Spleen (tissue), 11 donors: Measurements from ENCODE around the gene BTBD18. TPM values are rescaled to one million over a fixed set of nuclear protein-coding genes. Genes with fewer than 3 reads are reported as not detected.
A peak's percentile ranks its signal among the peaks of the same experiment; 100 is the strongest.

Experiments used
- DNase-seq: peaks from one replicate; pipeline ENCODE4 v3.0.0-alpha.2; 2020
- H3K27ac ChIP-seq, 8 donors: fragments of 200-600 bp; sonication (generic) in 7 of 8; 1 replicate in 4 of 8; 2 replicates in 4 of 8; pipeline versions ENCODE4 v1.5.0 to v1.8.0; 2016 to 2021; ENCODE audit warnings: inconsistent platforms in 4 of 8, mild to moderate bottlenecking in 4 of 8, moderate library complexity in 1 of 8
- H3K27me3 ChIP-seq, 7 donors: fragments of 200-600 bp; sonication (generic) in 6 of 7; replicated peaks in 1 of 7; 1 replicate in 4 of 7; 2 replicates in 3 of 7; pipeline versions ENCODE4 v1.5.0 to v1.8.0; 2016 to 2021; ENCODE audit warnings: inconsistent platforms in 3 of 7, mild to moderate bottlenecking in 1 of 7
- H3K36me3 ChIP-seq, 6 donors: fragments of 200-600 bp; sonication (generic) in 5 of 6; 1 replicate in 4 of 6; 2 replicates in 2 of 6; pipeline versions ENCODE4 v1.5.0 to v1.8.0; 2016 to 2021; ENCODE audit warnings: inconsistent platforms in 2 of 6
- H3K4me1 ChIP-seq, 6 donors: fragments of 200-600 bp; sonication (generic) in 5 of 6; 1 replicate in 3 of 6; 2 replicates in 3 of 6; pipeline versions ENCODE4 v1.5.0 to v1.8.0; 2016 to 2021; ENCODE audit warnings: inconsistent platforms in 3 of 6
- H3K4me3 ChIP-seq, 8 donors: fragments of 200-600 bp; sonication (generic) in 7 of 8; 1 replicate in 4 of 8; 2 replicates in 4 of 8; pipeline versions ENCODE4 v1.5.0 to v1.8.0; 2016 to 2021; ENCODE audit warnings: inconsistent platforms in 4 of 8, mild to moderate bottlenecking in 4 of 8, moderate library complexity in 2 of 8
- H3K9me3 ChIP-seq, 8 donors: fragments of 200-600 bp; sonication (generic) in 7 of 8; 1 replicate in 4 of 8; 2 replicates in 4 of 8; pipeline versions ENCODE4 v1.5.0 to v1.8.0; 2016 to 2021; ENCODE audit warnings: inconsistent platforms in 4 of 8
- CTCF ChIP-seq, 11 experiments: fragments of 200-600 bp in 7 of 11; fragments of 450-650 bp in 4 of 11; sonication (generic) in 4 of 11; IDR thresholded peaks in 8 of 11; conservative IDR thresholded peaks in 3 of 11; 1 replicate in 7 of 11; 2 replicates in 4 of 11; pipeline versions ENCODE4 v1.4.0 to v1.8.0; 2016 to 2021; ENCODE audit warnings: antibody characterized with exemption in 11 of 11, inconsistent platforms in 4 of 11, mild to moderate bottlenecking in 1 of 11
- POLR2A ChIP-seq, 3 donors: fragments of 450-650 bp; IDR thresholded peaks; one replicate each; pipeline ENCODE4 v1.5.1; 2017; ENCODE audit warnings: antibody characterized with exemption in 3 of 3, mild to moderate bottlenecking in 1 of 3
- POLR2AphosphoS5 ChIP-seq, 3 donors: sonication (generic); formaldehyde crosslinking; IDR thresholded peaks; one replicate each; pipeline ENCODE4 v1.5.1; 2017; ENCODE audit warnings: antibody characterized with exemption in 3 of 3
- WGBS, 5 donors: extraction: QIAGEN DNeasy Blood & Tissue Kit in 3 of 5; methylation state at CpG; one replicate each; pipeline versions ENCODE4 v1.1.5 to v1.1.7; 2013 to 2018; 5-methylcytosine and 5-hydroxymethylcytosine counted together
- intact Hi-C: fragments of 100-400 bp; cut with DNase I; formaldehyde crosslinking; loops from one replicate; pipeline ENCODE4 v1.15.0; 2023; ENCODE audit warnings: low total_unique reads
- polyA plus RNA-seq, 3 donors: library from polyadenylated mRNA; stranded (reverse); fragments of 200-250 nt; gene quantifications; one replicate each; pipeline ENCODE4 v1.2.1, GENCODE V29; 2013
- total RNA-seq, 7 donors: library from RNA; depleted of rRNA in 3 of 7; stranded (reverse); fragments of >200 nt in 3 of 7; fragmentation: NEBNext Ultra II Directional in 4 of 7; extraction: Animal tissue kit (Norgen Biotek cat#: 25700) in 4 of 7; gene quantifications; one replicate each; pipeline versions ENCODE4 v1.1.0 to v1.2.1, GENCODE V29; 2016 to 2021
- donor health status: healthy with polysubstance abuse.
- donor health status: DM: no; HTN: no; CAD: no; lungs with moderate emphysema.
- donor health status: DM: no; HTN: no; CAD: no.
- donor health status: Bipolar disorder and iron deficiency.
- donor health status: healthy.
- donor health status: DM: no; HTN: no; CAD: no.
- donor health status: DM: yes; HTN: yes; CAD: no.

Gene BTBD18
- total and polyA plus RNA-seq, 10 donors = not detected

GRCh38 chr11:57781529-57781943 is 29.9 kb upstream of the BTBD18 start:
- Histone ChIP-seq H3K36me3 (no peaks in the 10 kb centered on the region), H3K9me3 (no peaks in the 10 kb centered on the region), H3K4me3 (no peak overlapping the region), H3K27me3 (no peaks in the 10 kb centered on the region), H3K4me1 (peaks cover 53 to 100% (median 85%) of the 10 kb centered on the region in 6 donors), H3K27ac (peak overlapping the region in 7 of 8 donors; percentile 22 to 90 (median 55))
- TF ChIP-seq POLR2AphosphoS5 (IDR thresholded peaks at IDR 0.05) (peak in 1 of 3 donors; percentile 7), CTCF (IDR thresholded peaks at IDR 0.05 in 8 of 11, conservative IDR thresholded peaks at IDR 0.05 in 3 of 11) (no peak), POLR2A (IDR thresholded peaks at IDR 0.05) (no peak)
- intact Hi-C loops = no loop called here
- 69 to 84% (median 79%) methylated on average over 3 of the region's 3 CpGs for WGBS, 5 donors
- no peak for DNase-seq

GRCh38 chr11:57779276-57779675 is 27.7 kb upstream of the BTBD18 start:
- no peaks in the 10 kb centered on the region for H3K36me3 ChIP-seq
- H3K4me1 ChIP-seq = peaks cover 49 to 100% (median 85%) of the 10 kb centered on the region in 6 donors
- H3K27me3 ChIP-seq = no peaks in the 10 kb centered on the region
- intact Hi-C loops = no loop called here
- H3K9me3 ChIP-seq = no peaks in the 10 kb centered on the region
- DNase-seq = no peak
- peak in 1 of 3 donors; percentile 15 for TF ChIP-seq POLR2AphosphoS5 (IDR thresholded peaks at IDR 0.05)
- TF ChIP-seq CTCF (IDR thresholded peaks at IDR 0.05 in 8 of 11, conservative IDR thresholded peaks at IDR 0.05 in 3 of 11) = no peak
- peak overlapping the region; percentile 11 to 90 (median 78) for H3K27ac ChIP-seq
- WGBS, 5 donors = 59 to 88% (median 83%) methylated on average over 1 of the region's 1 CpG
- no peak overlapping the region for H3K4me3 ChIP-seq

GRCh38 chr11:57778318-57779037 is 26.9 kb upstream of the BTBD18 start:
- H3K4me3 ChIP-seq = peak overlapping the region in 1 of 8 donors; percentile 8

More at GRCh38 chr11:57778318-57779037, 26.9 kb upstream of the BTBD18 start:
- Histone ChIP-seq H3K4me1 (peaks cover 54 to 100% (median 86%) of the 10 kb centered on the region in 6 donors), H3K9me3 (no peaks in the 10 kb centered on the region), H3K36me3 (no peaks in the 10 kb centered on the region), H3K27ac (peak overlapping the region; percentile 11 to 90 (median 78)), H3K27me3 (no peaks in the 10 kb centered on the region)
- 25 to 43% (median 34%) methylated on average over 6 of the region's 6 CpGs for WGBS, 5 donors
- peak in 2 of 3 donors; percentile 74 to 85 for TF ChIP-seq POLR2AphosphoS5 (IDR thresholded peaks at IDR 0.05)
- TF ChIP-seq CTCF (IDR thresholded peaks at IDR 0.05 in 8 of 11, conservative IDR thresholded peaks at IDR 0.05 in 3 of 11) = no peak
- TF ChIP-seq POLR2A (IDR thresholded peaks at IDR 0.05) = no peak
- intact Hi-C loops = no loop called here
- DNase-seq = peak; percentile 79
